ENCODE measurements around the gene SGPP2. TPM values are rescaled to one million over a fixed set of nuclear protein-coding genes. Genes with fewer than 3 reads are reported as not detected.

SGPP2 gene
- total RNA-seq (10 to 100 TPM in 1 of 7 donors, 1 to 10 TPM in 4, under 1 TPM in 1, not detected in 1; 0.43 to 18.5 (median 1.9) TPM), polyA plus RNA-seq (10 to 100 TPM in 1 of 2 donors, under 1 TPM in 1; 0.22 to 12.5 TPM)
- long read RNA-seq, donor 1 = 0 reads
- long read RNA-seq, donor 2 = 0 reads
- long read RNA-seq, donor 3, partial matches to known transcripts = 0 of 2 reads
- long read RNA-seq, donor 3, other reads (novel, unspliced or antisense) = 2 of 2 reads

- no peaks in the 10 kb centered on the region for H3K36me3 ChIP-seq
- no peak for TF ChIP-seq EP300 (IDR thresholded peaks at IDR 0.05)
- no peak for TF ChIP-seq CTCF (IDR thresholded peaks at IDR 0.05)
- no peak for TF ChIP-seq POLR2A (IDR thresholded peaks at IDR 0.05)
- H3K4me3 ChIP-seq = peak within 1 kb of the TSS; percentile 49
- WGBS, 3 donors = 1 to 5% (median 2%) methylated on average over 16 to 61 of the region's 61 CpGs
- no peak within 1 kb of the TSS for H3K27ac ChIP-seq
- DNase-seq = peak in 2 of 5 donors; percentile 19 to 32
- intact Hi-C loops (cut with DNase I) = no loop called here
- no peaks in the 10 kb centered on the region for H3K9me3 ChIP-seq
- H3K4me1 ChIP-seq (ENCODE audit: insufficient read depth) = peaks cover 4% of the 10 kb centered on the region
- no peaks in the 10 kb centered on the region for H3K27me3 ChIP-seq
Measured at GRCh38 chr2:222424276-222424728, at the start of gene SGPP2. SGPP2 (plus strand) TSS chr2:222424543; CDS start chr2:222424603, 60 bp downstream.

GRCh38 chr2:222375798-222376197 is 48.5 kb upstream of the SGPP2 start:
- Histone ChIP-seq H3K4me1 (ENCODE audit: insufficient read depth) (no peaks in the 10 kb centered on the region), H3K4me3 (no peak overlapping the region), H3K36me3 (no peaks in the 10 kb centered on the region), H3K27me3 (no peaks in the 10 kb centered on the region), H3K27ac (no peak overlapping the region), H3K9me3 (no peaks in the 10 kb centered on the region)
- 83 to 86% (median 83%) methylated on average over 1 of the region's 1 CpG for WGBS, 3 donors
- intact Hi-C loops (cut with DNase I) = no loop called here
- DNase-seq = no peak
- TF ChIP-seq POLR2A (IDR thresholded peaks at IDR 0.05) = no peak
- TF ChIP-seq CTCF (IDR thresholded peaks at IDR 0.05) = no peak
- TF ChIP-seq EP300 (IDR thresholded peaks at IDR 0.05) = no peak

- no peaks in the 10 kb centered on the region for H3K9me3 ChIP-seq
- no peaks in the 10 kb centered on the region for H3K27me3 ChIP-seq
- no peak overlapping the region for H3K4me3 ChIP-seq
- TF ChIP-seq CTCF (IDR thresholded peaks at IDR 0.05) (no peak), POLR2A (IDR thresholded peaks at IDR 0.05) (no peak), EP300 (IDR thresholded peaks at IDR 0.05) (no peak)
- no peak overlapping the region for H3K27ac ChIP-seq
- intact Hi-C loops (cut with DNase I) = no loop called here
- H3K4me1 ChIP-seq (ENCODE audit: insufficient read depth) = no peaks in the 10 kb centered on the region
- WGBS, 3 donors = 80 to 91% (median 85%) methylated on average over 2 of the region's 2 CpGs
- no peak for DNase-seq
- no peaks in the 10 kb centered on the region for H3K36me3 ChIP-seq
Measured at GRCh38 chr2:222380456-222380855, 43.9 kb upstream of the SGPP2 start.

GRCh38 chr2:222381566-222381965 is 42.8 kb upstream of the SGPP2 start:
- intact Hi-C loops (cut with DNase I) = no loop called here
- Histone ChIP-seq H3K9me3 (no peaks in the 10 kb centered on the region), H3K27me3 (no peaks in the 10 kb centered on the region), H3K4me3 (no peak overlapping the region), H3K27ac (no peak overlapping the region), H3K4me1 (ENCODE audit: insufficient read depth) (no peaks in the 10 kb centered on the region), H3K36me3 (no peaks in the 10 kb centered on the region)
- 56 to 70% (median 59%) methylated on average over 3 of the region's 3 CpGs for WGBS, 3 donors
- DNase-seq = no peak
- TF ChIP-seq EP300 (IDR thresholded peaks at IDR 0.05) (no peak), CTCF (IDR thresholded peaks at IDR 0.05) (no peak), POLR2A (IDR thresholded peaks at IDR 0.05) (no peak)

Data from ovary (tissue), 10 donors.